Dendritic cell treated with granulocyte-macrophage colony-stimulating factor and Interleukin-4, amounts not matched to agents 40 ng/mL and 50 ng/mL, for 4 days (primary cell): ENCODE data around the gene SOWAHA.

Experiments used
- H3K27ac Mint-ChIP-seq: one replicate; pipeline ENCODE4 v1.8.0; 2022; ENCODE audit warnings: mild to moderate bottlenecking, mixed read lengths
- H3K27me3 Mint-ChIP-seq: one replicate; pipeline ENCODE4 v1.8.0; 2022; ENCODE audit warnings: mild to moderate bottlenecking, mixed read lengths
- H3K36me3 Mint-ChIP-seq: one replicate; pipeline ENCODE4 v1.8.0; 2022; ENCODE audit warnings: low read depth, mixed read lengths
- H3K4me1 Mint-ChIP-seq: one replicate; pipeline ENCODE4 v1.8.0; 2022; ENCODE audit warnings: low read depth, mixed read lengths
- H3K4me3 Mint-ChIP-seq: one replicate; pipeline ENCODE4 v1.8.0; 2022; ENCODE audit warnings: mild to moderate bottlenecking, moderate library complexity, mixed read lengths
- H3K9me3 Mint-ChIP-seq: one replicate; pipeline ENCODE4 v1.8.0; 2022; ENCODE audit warnings: mixed read lengths
- intact Hi-C: fragments of 100-400 bp; cut with micrococcal nuclease; formaldehyde crosslinking; loops from one replicate; pipeline ENCODE4 v1.15.0; 2022

Gene SOWAHA

DNA sequence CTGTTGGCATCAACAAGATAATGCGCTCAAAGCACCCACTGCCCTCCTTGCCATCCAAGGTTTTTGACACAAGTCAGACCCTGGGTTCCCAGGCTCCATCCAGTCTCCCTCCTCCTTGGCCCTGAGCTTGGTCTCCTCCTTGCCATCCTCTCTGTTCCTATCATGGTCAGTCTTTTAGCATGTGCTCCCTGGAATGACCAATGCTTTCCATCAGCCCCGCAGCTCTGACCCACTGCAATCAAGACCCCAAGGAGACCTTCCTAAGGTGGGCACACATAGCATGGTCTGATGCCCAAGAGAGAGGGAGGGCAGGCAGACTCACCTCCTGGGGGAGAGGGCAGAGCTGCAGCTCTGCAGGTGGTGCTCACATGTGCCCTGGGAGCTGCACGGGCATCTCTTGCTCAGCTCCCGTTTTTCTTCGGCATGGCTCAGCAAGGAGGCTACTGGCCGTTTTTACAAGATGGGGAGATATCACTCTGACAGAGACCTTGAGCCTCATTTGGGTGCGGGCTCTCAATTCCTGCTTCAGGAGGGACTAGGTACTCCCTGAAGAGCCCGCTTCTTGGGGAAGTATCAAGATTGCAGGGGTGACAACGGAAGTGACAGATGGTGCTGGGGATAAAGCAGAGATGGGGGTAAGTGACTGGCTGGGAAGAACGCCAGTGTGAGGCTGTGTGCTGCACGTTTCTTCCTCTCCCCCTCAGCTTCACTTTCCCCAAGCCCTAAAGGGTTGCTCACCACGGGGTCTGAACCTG, 39.3 kb upstream of the SOWAHA start:
- no peaks in the 10 kb centered on the region for H3K36me3 Mint-ChIP-seq
- intact Hi-C loops, result no loop called here
- peaks cover 43% of the 10 kb centered on the region for H3K27me3 Mint-ChIP-seq
- peaks cover 28% of the 10 kb centered on the region for H3K4me1 Mint-ChIP-seq
- no peak overlapping the region for H3K4me3 Mint-ChIP-seq
- no peak overlapping the region for H3K27ac Mint-ChIP-seq
- no peaks in the 10 kb centered on the region for H3K9me3 Mint-ChIP-seq

DNA sequence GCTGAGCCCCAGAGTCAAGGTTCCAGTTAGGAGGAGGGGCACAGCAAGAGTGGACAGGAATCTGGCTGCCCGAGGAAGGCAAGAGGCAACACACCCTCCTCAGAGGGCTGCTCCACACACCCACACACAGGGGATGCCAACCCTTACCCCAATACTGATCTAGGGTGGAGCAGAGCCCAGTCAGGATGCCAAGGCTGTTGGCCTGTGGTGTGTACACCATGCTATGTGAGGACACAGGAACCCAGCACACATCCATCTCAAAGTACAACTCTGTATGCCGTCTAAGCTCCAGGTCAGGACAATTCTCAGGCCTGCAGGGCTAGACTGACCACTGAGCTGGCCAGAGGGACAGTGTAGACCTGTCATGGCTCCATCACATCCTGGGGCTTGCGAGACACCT, 38.7 kb upstream of the SOWAHA start:
- Mint-ChIP-seq H3K9me3 (no peaks in the 10 kb centered on the region), H3K27ac (no peak overlapping the region), H3K4me1 (peaks cover 28% of the 10 kb centered on the region), H3K36me3 (no peaks in the 10 kb centered on the region), H3K4me3 (no peak overlapping the region), H3K27me3 (peaks cover 49% of the 10 kb centered on the region)
- intact Hi-C loops, result no loop called here

DNA sequence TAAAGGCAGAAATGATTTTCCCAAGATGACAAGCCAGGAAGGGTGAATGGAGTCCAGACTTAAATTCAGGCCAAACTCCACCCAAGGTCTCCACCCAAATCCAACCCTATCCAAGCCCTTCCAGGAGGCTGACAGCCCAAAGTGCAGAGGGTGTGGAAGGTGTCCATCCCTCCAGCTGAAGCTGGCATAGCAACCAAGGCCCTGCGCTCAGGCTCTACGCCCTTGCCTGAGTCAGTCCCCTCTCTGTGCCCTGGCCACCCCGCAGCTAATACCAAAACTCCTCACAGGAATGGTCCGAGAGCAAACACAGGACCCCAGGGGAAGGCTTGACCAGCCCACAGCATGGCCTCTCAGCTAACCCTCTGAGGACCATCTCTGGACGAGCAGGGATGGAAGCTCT, 38.2 kb upstream of the SOWAHA start:
- no peaks in the 10 kb centered on the region for H3K36me3 Mint-ChIP-seq
- H3K4me1 Mint-ChIP-seq, result peaks cover 28% of the 10 kb centered on the region
- H3K4me3 Mint-ChIP-seq, result no peak overlapping the region
- H3K27me3 Mint-ChIP-seq, result peaks cover 53% of the 10 kb centered on the region
- H3K27ac Mint-ChIP-seq, result no peak overlapping the region
- no peaks in the 10 kb centered on the region for H3K9me3 Mint-ChIP-seq
- intact Hi-C loops, result loop anchor here (5.0 kb wide), 1 partner anchor 37 kb away; the partner anchor contains the start of gene SOWAHA

DNA sequence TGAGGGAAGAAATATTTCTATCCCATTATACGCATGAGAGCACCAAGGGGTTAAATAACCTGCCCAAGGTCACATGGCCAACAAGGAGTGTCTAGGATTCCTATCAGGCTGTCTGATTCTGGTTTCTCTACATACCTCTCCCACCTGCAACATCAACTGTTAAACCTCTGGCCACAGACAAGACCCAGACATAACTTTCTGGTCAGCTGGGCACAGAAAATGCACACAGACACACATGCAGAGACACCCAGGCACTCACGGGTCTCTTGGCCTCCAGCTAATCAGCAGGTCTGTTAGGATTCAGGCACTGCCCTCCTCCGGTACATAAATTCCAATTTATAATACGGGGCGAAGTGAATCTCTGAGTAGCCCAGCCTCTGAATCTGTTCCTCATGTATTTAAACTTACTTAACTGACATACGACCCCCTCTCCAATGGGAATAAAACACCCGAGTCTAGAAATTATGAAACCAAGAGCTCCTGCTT, 37.6 kb upstream of the SOWAHA start:
- Mint-ChIP-seq H3K36me3 (no peaks in the 10 kb centered on the region), H3K27me3 (peaks cover 55% of the 10 kb centered on the region), H3K4me3 (no peak overlapping the region), H3K9me3 (no peaks in the 10 kb centered on the region), H3K4me1 (peaks cover 28% of the 10 kb centered on the region), H3K27ac (no peak overlapping the region)
- intact Hi-C loops, result loop anchor here (5.0 kb wide), 1 partner anchor 37 kb away; the partner anchor contains the start of gene SOWAHA

DNA sequence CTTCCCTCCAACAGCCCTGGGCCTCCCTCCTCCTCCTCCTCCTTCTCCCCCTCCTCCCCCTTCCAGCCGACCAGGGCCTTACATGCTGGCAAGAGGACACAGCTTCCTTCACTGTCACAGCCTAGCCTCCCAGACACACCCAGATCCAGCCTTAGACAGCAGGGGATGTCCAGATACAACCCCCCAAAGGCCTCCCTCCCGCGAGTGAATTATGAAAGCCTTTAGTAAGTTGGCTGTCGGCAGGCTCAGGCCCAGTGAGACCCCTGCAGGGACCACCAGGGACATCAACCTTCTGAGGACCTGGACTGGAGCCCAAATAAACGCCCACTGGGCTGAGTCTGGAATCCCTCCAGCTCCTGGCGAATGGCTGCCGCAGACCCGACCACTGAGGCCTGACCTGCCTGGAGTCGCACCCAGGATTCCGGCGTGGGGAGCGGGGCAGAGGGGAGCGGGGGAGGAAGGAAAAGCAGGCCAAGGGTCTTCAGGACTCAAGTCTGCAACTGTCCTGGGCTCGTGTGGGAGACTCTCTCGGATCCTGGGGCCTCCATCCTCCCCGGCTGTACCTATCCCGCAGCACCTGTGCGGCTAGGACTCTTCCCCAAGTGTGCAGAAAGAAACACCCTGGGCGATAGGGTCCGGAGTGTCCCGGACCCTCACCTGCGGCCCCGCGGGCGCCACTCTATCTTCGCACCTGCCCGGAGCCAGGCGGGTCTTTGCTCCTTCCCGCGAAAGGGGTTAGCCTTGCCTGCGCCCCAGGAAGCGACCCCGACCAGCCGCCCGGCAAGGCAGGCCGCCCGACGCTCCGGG, 36.8 kb upstream of the SOWAHA start:
- H3K4me3 Mint-ChIP-seq, result peak overlapping the region; percentile 74
- intact Hi-C loops, result loop anchor here (5.0 kb wide), 1 partner anchor 36 kb away; the partner anchor contains the start of gene SOWAHA
- peaks cover 28% of the 10 kb centered on the region for H3K4me1 Mint-ChIP-seq
- H3K27ac Mint-ChIP-seq, result peak overlapping the region; percentile 32
- H3K9me3 Mint-ChIP-seq, result no peaks in the 10 kb centered on the region
- peaks cover 61% of the 10 kb centered on the region for H3K27me3 Mint-ChIP-seq
- no peaks in the 10 kb centered on the region for H3K36me3 Mint-ChIP-seq

DNA sequence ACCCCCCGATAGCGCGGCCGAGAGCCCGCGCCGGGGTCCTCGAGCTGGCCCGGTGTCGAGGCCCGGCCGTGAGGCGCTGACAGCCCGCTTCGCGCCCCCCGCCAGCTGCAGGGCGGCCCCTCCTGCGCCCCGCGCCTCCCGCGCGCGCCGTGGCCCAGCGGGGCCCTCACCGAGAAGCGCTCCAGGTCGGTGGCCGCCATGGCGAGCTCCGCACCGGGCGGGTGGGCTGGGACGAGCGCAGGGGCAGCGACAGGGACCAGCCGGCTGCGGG, 36.2 kb upstream of the SOWAHA start:
- H3K4me1 Mint-ChIP-seq, result peaks cover 33% of the 10 kb centered on the region
- intact Hi-C loops, result loop anchor here (5.0 kb wide), 1 partner anchor 35 kb away; the partner anchor contains the start of gene SOWAHA
- H3K4me3 Mint-ChIP-seq, result peak overlapping the region; percentile 74
- H3K27ac Mint-ChIP-seq, result peak overlapping the region; percentile 32
- H3K9me3 Mint-ChIP-seq, result no peaks in the 10 kb centered on the region
- H3K36me3 Mint-ChIP-seq, result no peaks in the 10 kb centered on the region
- peaks cover 65% of the 10 kb centered on the region for H3K27me3 Mint-ChIP-seq

DNA sequence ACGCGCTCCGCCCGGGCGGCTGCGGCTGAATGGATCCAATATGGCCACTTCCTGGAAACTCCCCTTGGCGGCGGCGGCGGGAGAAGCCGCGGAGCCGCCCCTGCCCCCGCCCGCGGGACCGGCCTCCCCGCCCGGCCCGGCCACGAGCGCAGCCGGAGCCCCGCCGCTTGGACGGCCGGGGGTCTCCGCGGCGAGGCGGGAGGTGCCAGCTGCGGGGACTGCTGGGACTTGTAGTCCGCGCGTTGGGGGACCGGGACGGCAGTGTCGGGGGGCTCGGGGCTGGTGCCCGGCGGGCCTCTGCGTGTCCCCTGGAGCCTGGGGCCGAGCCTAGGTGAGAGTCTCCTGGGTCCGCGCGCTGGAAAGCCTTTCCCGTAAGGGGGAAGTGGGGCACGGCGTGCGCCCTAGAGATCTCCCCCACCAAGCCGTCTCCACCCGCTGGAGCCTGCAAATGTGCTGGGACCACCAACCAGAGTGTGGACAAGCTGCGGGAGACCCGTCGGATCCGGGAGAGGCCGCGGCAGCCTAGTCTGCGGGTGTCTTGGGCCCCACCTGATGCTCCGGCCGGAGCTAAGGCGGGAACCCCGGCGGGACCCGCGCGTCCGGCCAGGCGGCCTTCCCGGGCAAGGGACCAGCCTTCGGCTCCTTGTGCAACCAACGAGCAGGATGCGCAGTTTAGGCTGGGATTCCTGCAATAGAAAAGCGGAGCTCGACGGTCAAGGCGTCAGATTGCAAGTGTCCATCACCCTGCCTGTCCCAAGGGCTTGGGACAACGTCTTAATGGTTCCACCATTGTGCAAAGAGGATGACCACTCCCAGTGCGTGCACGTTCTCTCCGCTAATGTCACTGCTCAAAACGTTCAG, 35.7 kb upstream of the SOWAHA start, which contains the start of gene SEPTIN8:
SEPTIN8 (minus strand) TSS at position 31 of the 861 bp plus-strand sequence. CDS start 102 bp downstream, outside the sequence.
- H3K9me3 Mint-ChIP-seq, result no peaks in the 10 kb centered on the region
- peak within 1 kb of the TSS; percentile 74 for H3K4me3 Mint-ChIP-seq
- peak within 1 kb of the TSS; percentile 32 for H3K27ac Mint-ChIP-seq
- intact Hi-C loops, result loop anchor here (5.0 kb wide), 1 partner anchor 35 kb away; the partner anchor contains the start of gene SOWAHA
- H3K27me3 Mint-ChIP-seq, result peaks cover 64% of the 10 kb centered on the region
- peaks cover 39% of the 10 kb centered on the region for H3K4me1 Mint-ChIP-seq
- no peaks in the 10 kb centered on the region for H3K36me3 Mint-ChIP-seq

DNA sequence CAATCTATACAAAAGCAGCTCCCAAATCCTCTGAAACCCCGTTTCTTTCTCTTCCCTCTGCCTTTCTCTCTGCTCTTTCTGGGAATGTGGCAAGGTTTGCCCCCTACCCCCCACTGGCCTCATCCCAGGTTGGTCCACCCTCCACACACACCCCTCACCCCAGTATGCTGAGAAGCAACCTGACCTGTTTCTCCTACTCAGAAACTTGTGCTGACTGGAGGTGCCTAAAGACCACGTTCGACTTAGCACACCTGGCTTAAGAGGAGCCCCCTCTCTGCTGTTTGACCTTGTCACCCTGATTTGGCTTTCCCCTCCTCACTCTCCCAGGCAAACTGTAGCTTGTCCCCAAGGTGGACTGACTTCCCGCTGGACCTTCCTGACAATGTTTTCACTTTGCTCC, 35.0 kb upstream of the SOWAHA start:
- H3K36me3 Mint-ChIP-seq, result no peaks in the 10 kb centered on the region
- intact Hi-C loops, result loop anchor here (5.0 kb wide), 1 partner anchor 34 kb away; the partner anchor contains the start of gene SOWAHA

DNA sequence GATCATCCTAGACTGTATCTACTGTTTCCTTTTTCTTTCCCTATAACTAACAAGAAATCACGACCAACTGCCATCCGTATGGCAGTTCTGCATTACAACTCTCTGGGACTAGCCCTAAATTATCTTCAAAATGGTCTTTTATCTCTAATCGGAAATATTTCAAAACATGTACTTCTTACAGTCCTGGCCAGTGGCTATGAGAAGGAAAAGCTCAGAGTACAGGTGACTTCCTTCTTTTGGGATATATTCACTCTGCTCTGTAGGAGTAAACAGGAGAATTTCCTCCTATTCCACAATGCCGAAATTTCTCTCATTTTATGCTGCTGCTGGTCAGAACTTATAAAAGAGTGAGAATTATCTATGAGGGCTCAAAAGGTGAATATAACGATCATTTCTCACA, 34.2 kb upstream of the SOWAHA start:
- intact Hi-C loops, result loop anchor here (5.0 kb wide), 1 partner anchor 33 kb away; the partner anchor contains the start of gene SOWAHA
- H3K27me3 Mint-ChIP-seq, result peaks cover 59% of the 10 kb centered on the region
- H3K36me3 Mint-ChIP-seq, result no peaks in the 10 kb centered on the region
- H3K4me1 Mint-ChIP-seq, result peaks cover 38% of the 10 kb centered on the region
- H3K4me3 Mint-ChIP-seq, result no peak overlapping the region
- H3K9me3 Mint-ChIP-seq, result no peaks in the 10 kb centered on the region
- no peak overlapping the region for H3K27ac Mint-ChIP-seq

More for the DNA sequence above, 35.0 kb upstream of the SOWAHA start:
- Mint-ChIP-seq H3K4me1 (peaks cover 41% of the 10 kb centered on the region), H3K4me3 (peak overlapping the region; percentile 21), H3K27ac (no peak overlapping the region), H3K9me3 (no peaks in the 10 kb centered on the region), H3K27me3 (peaks cover 64% of the 10 kb centered on the region)

DNA sequence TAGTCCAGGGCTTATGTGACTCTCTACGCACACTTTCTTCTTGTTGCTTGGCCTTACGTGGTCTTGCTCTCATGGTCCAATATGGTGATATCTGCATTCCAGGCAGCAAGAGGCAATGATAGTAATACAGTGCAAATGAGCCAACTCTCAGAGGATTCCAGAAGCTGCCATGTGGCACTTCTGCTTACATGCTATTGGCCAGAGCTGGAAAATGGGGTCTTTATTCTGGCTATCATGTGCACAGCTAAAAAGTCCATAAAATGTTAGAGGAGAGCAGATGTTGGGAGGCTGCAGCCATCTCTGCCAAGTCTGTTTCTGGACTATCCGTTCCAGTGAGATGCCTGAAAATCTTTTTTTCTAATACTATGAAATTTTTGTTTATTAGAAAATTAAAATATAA, 33.1 kb upstream of the SOWAHA start:
- Mint-ChIP-seq H3K27ac (no peak overlapping the region), H3K27me3 (peaks cover 51% of the 10 kb centered on the region), H3K4me1 (peaks cover 29% of the 10 kb centered on the region), H3K4me3 (no peak overlapping the region), H3K9me3 (no peaks in the 10 kb centered on the region), H3K36me3 (no peaks in the 10 kb centered on the region)
- intact Hi-C loops, result loop anchor here (5.0 kb wide), 1 partner anchor 32 kb away; the partner anchor contains the start of gene SOWAHA

DNA sequence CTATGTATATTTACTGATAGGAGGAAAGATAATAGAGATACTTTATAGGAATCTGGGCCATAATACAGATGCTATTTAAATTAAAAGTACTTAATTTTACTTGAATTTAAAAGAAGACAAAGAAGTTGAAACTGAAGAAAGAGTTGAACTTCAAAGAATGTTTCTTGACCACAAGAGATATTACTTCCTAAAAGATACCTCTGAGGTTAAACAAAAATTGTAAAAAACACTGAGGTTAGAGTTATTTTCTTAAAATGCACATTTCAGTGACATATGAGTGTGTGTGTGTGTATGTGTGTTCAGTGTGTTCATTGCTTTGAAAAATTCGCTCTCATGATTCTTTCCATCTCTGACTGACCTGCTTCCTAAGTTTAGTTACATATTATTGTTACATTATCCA, 32.5 kb upstream of the SOWAHA start:
- peaks cover 30% of the 10 kb centered on the region for H3K4me1 Mint-ChIP-seq
- no peak overlapping the region for H3K27ac Mint-ChIP-seq
- intact Hi-C loops, result no loop called here
- peaks cover 51% of the 10 kb centered on the region for H3K27me3 Mint-ChIP-seq
- no peaks in the 10 kb centered on the region for H3K36me3 Mint-ChIP-seq
- no peak overlapping the region for H3K4me3 Mint-ChIP-seq
- no peaks in the 10 kb centered on the region for H3K9me3 Mint-ChIP-seq

DNA sequence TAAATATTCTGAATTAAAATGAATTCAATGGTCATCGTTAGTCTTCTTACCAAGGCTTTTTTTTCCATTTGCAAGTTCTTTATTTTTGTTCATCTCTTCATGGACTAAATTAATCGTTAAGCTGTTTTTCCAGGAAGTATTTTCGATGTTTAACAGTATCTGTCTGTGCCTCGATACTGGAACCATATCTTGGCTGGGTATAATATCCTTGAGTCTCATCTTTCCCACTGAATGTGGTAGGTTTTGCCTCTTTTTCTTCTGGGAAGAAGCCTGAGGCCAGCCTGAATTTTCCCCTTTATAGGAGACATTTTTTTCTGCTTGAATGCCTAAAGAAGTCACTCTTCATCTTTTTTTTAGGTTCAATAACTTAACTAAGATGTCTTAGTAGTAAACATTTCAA, 32.1 kb upstream of the SOWAHA start:
- Mint-ChIP-seq H3K9me3 (no peaks in the 10 kb centered on the region), H3K27me3 (peaks cover 54% of the 10 kb centered on the region), H3K36me3 (no peaks in the 10 kb centered on the region), H3K4me1 (peaks cover 32% of the 10 kb centered on the region), H3K4me3 (no peak overlapping the region), H3K27ac (no peak overlapping the region)
- intact Hi-C loops, result no loop called here

DNA sequence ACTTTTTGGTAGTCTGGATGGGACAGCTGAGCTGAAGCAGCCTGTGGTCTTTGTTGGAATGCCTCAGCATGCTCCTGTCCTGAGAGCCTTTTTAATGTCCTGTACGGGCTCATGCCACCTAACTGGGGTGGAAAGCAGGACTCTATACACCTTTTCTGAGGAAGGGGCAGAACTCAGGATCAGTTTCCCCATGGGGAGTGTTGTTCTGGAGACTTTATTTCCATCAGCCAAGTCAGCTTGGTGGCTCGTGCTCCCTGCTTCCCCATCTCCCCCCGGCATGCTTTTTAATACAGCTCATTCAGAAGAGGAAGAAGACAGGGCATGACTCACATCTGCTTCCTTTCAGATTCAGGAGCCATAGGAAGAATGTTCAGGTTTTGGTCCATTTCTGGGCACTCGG, 31.0 kb upstream of the SOWAHA start:
- Mint-ChIP-seq H3K4me3 (no peak overlapping the region), H3K27me3 (peaks cover 53% of the 10 kb centered on the region), H3K27ac (peak overlapping the region; percentile 58), H3K4me1 (peaks cover 32% of the 10 kb centered on the region), H3K9me3 (no peaks in the 10 kb centered on the region), H3K36me3 (no peaks in the 10 kb centered on the region)
- intact Hi-C loops, result no loop called here
